A673 (cell line): Measurements from ENCODE around the gene MSI2.

ENCODE experiments used
- CTCF ChIP-seq: fragments of 300-800, 200-600 bp; sonication (generic); conservative IDR thresholded peaks from 2 replicates; pipeline ENCODE4 v1.5.1; 2017; ENCODE audit warnings: low read depth, mild to moderate bottlenecking, antibody characterized with exemption, low read length, moderate library complexity, mixed read lengths
- EZH2 ChIP-seq: fragments of 200-600 bp; sonication (generic); IDR thresholded peaks from 2 replicates; pipeline ENCODE4 v1.6.1; 2017; ENCODE audit warnings: borderline replicate concordance, low read depth, mild to moderate bottlenecking, mixed read lengths, antibody characterized with exemption, low read length; ENCODE audit not compliant: poor library complexity, severe bottlenecking

GRCh38 chr17:57670769-57671569, 414.6 kb downstream of the MSI2 start:
- TF ChIP-seq CTCF (no peak), EZH2 (no peak)
